GM18507 (cell line): Measurements from ENCODE around the gene EPPIN.
"Not testable (repeated sequence)": the region's sequence is repeated elsewhere in the genome, so short reads cannot be mapped to it uniquely, and the experiment has no call there.

Experiments
- DNase-seq: peaks from one replicate; pipeline ENCODE4 v3.0.0; 2011; ENCODE audit warnings: low read depth; ENCODE audit not compliant: insufficient read length; ENCODE audit errors: extremely low spot score
- FAIRE-seq: peaks from 2 replicates; lab custom pipeline; 2011; peaks lifted over from hg19 to GRCh38; lab: Jason Lieb, UNC

Gene EPPIN

GRCh38 chr20:45547206-45547770 is at the start of gene EPPIN:
Gene EPPIN (minus strand): TSS chr20:45547401. CDS start chr20:45547357, 44 bp downstream.
- FAIRE-seq (no peak), DNase-seq (no peak)

- no peak for DNase-seq
- no peak for FAIRE-seq
These were observed 48.0 kb upstream of the EPPIN start for GRCh38 chr20:45595235-45595634.

GRCh38 chr20:45593498-45593897 is 46.3 kb upstream of the EPPIN start:
- FAIRE-seq (no peak), DNase-seq (no peak)

GRCh38 chr20:45592574-45593189 is 45.5 kb upstream of the EPPIN start:
- FAIRE-seq (peak; percentile 82), DNase-seq (no peak)

- FAIRE-seq: no peak
These were observed 42.5 kb upstream of the EPPIN start for GRCh38 chr20:45589725-45590124.

GRCh38 chr20:45588800-45589199 is 41.6 kb upstream of the EPPIN start:
- DNase-seq (no peak), FAIRE-seq (no peak)

More at GRCh38 chr20:45589725-45590124, 42.5 kb upstream of the EPPIN start:
- no peak for DNase-seq

- not testable (repeated sequence) for DNase-seq, FAIRE-seq
These were observed 38.8 kb upstream of the EPPIN start for GRCh38 chr20:45585986-45586385.

GRCh38 chr20:45584294-45584693 is 37.1 kb upstream of the EPPIN start:
- DNase-seq, FAIRE-seq: not testable (repeated sequence)

- FAIRE-seq: no peak
These were observed 36.3 kb upstream of the EPPIN start for GRCh38 chr20:45583502-45583901.

GRCh38 chr20:45581702-45582101 is 34.5 kb upstream of the EPPIN start:
- no peak for FAIRE-seq
- DNase-seq: no peak

More at GRCh38 chr20:45583502-45583901, 36.3 kb upstream of the EPPIN start:
- DNase-seq: no peak

- DNase-seq: no peak
- no peak for FAIRE-seq
These were observed 32.0 kb upstream of the EPPIN start, which contains the start of gene WFDC8 for GRCh38 chr20:45579184-45579583. Gene WFDC8 (minus strand): TSS chr20:45579284. CDS start chr20:45579247, 37 bp downstream.

GRCh38 chr20:45578231-45578630 is 31.0 kb upstream of the EPPIN start:
- no peak for DNase-seq

GRCh38 chr20:45576995-45577394 is 29.8 kb upstream of the EPPIN start:
- FAIRE-seq: no peak
- DNase-seq: no peak

More at GRCh38 chr20:45578231-45578630, 31.0 kb upstream of the EPPIN start:
- no peak for FAIRE-seq

GRCh38 chr20:45575931-45576330 is 28.7 kb upstream of the EPPIN start:
- no peak for DNase-seq
- FAIRE-seq: no peak

GRCh38 chr20:45569650-45570049 is 22.4 kb upstream of the EPPIN start:
- FAIRE-seq, DNase-seq: not testable (repeated sequence)

- no peak for DNase-seq
- no peak for FAIRE-seq
These were observed 17.6 kb upstream of the EPPIN start for GRCh38 chr20:45564760-45565276.

- FAIRE-seq (no peak), DNase-seq (no peak)
These were observed 8.0 kb upstream of the EPPIN start for GRCh38 chr20:45555198-45555597.

- DNase-seq (no peak), FAIRE-seq (no peak)
These were observed 5.3 kb upstream of the EPPIN start for GRCh38 chr20:45552456-45552855.

GRCh38 chr20:45550765-45551164 is 3.6 kb upstream of the EPPIN start:
- FAIRE-seq: no peak
- no peak for DNase-seq

- no peak for DNase-seq
- no peak for FAIRE-seq
These were observed 1.2 kb upstream of the EPPIN start for GRCh38 chr20:45548410-45548809.
